ENCODE measurements around the gene LCOR. TPM values are rescaled to one million over a fixed set of nuclear protein-coding genes. Genes with fewer than 3 reads are reported as not detected.

LCOR gene
- total and polyA plus RNA-seq, 2 of the 13 experiments (the other 11 are each of a cell fraction or from before 2014, with no cell fraction given), result 12.4 to 23.7 TPM

- no peak for TF ChIP-seq GATA4 (IDR thresholded peaks at IDR 0.05; ENCODE audit: borderline replicate concordance, low read depth)
- TF ChIP-seq BATF2 (CRISPR knock-in tag; IDR thresholded peaks at IDR 0.05), result no peak
- no peak for TF ChIP-seq HDAC6 (IDR thresholded peaks at IDR 0.05; ENCODE audit: low read depth, low read length)
- no peak for TF ChIP-seq TBP (CRISPR knock-in tag; IDR thresholded peaks at IDR 0.05)
- no peak for TF ChIP-seq ELF3 (CRISPR knock-in tag; IDR thresholded peaks at IDR 0.05)
- no peak for TF ChIP-seq ZNF615 (CRISPR knock-in tag; IDR thresholded peaks at IDR 0.05; ENCODE audit: borderline replicate concordance)
- TF ChIP-seq BRF2 (CRISPR knock-in tag; IDR thresholded peaks at IDR 0.05), result no peak
- TF ChIP-seq ZNF674 (CRISPR knock-in tag; IDR thresholded peaks at IDR 0.05; ENCODE audit: low read depth), result no peak
- TF ChIP-seq ZNF737 (CRISPR knock-in tag; IDR thresholded peaks at IDR 0.05; ENCODE audit: borderline replicate concordance), result no peak
- TF ChIP-seq, protein P1, sequence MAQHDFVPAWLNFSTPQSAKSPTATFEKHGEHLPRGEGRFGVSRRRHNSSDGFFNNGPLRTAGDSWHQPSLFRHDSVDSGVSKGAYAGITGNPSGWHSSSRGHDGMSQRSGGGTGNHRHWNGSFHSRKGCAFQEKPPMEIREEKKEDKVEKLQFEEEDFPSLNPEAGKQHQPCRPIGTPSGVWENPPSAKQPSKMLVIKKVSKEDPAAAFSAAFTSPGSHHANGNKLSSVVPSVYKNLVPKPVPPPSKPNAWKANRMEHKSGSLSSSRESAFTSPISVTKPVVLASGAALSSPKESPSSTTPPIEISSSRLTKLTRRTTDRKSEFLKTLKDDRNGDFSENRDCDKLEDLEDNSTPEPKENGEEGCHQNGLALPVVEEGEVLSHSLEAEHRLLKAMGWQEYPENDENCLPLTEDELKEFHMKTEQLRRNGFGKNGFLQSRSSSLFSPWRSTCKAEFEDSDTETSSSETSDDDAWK (CRISPR knock-in tag; IDR thresholded peaks at IDR 0.05), result no peak
- TF ChIP-seq MIER2 (CRISPR knock-in tag; IDR thresholded peaks at IDR 0.05), result no peak
- 0 out of 2 replicates have a peak, but pooled peaks have one; percentile 16 for TF ChIP-seq ZNF598 (CRISPR knock-in tag; IDR thresholded peaks at IDR 0.05; ENCODE audit: borderline replicate concordance)
- no peak for TF ChIP-seq SOX6 (IDR thresholded peaks at IDR 0.05)
- 0 out of 2 replicates have a peak, but pooled peaks have one; percentile 15 for TF ChIP-seq SOX6 (CRISPR knock-in tag; IDR thresholded peaks at IDR 0.05)
- no peak for TF ChIP-seq ZNF205 (CRISPR knock-in tag; IDR thresholded peaks at IDR 0.05)
- 0 out of 2 replicates have a peak, but pooled peaks have one; percentile 11 for TF ChIP-seq PATZ1 (CRISPR knock-in tag; IDR thresholded peaks at IDR 0.05)
- TF ChIP-seq ZNF547 (CRISPR knock-in tag; IDR thresholded peaks at IDR 0.05), result 0 out of 2 replicates have a peak, but pooled peaks have one; percentile 46
- no peak for TF ChIP-seq RARG (CRISPR knock-in tag; IDR thresholded peaks at IDR 0.05; ENCODE audit: low read depth)
- TF ChIP-seq ZNF816 (CRISPR knock-in tag; IDR thresholded peaks at IDR 0.05; ENCODE audit: borderline replicate concordance), result no peak
- no peak for TF ChIP-seq NCOA5 (CRISPR knock-in tag; IDR thresholded peaks at IDR 0.05)
- no peak for TF ChIP-seq LCORL (IDR thresholded peaks at IDR 0.05)
- TF ChIP-seq LCORL (CRISPR knock-in tag; IDR thresholded peaks at IDR 0.05), result 0 out of 2 replicates have a peak, but pooled peaks have one; percentile 45
- TF ChIP-seq TFAP4 (IDR thresholded peaks at IDR 0.05; ENCODE audit: borderline replicate concordance, low read depth), result no peak; the same call in 1 of the 2 replicates
Observed at GRCh38 chr10:97020452-97021400, 188.6 kb downstream of the LCOR start (continued).
